Nephron progenitor cell (in vitro differentiated cells): ENCODE measurements around the gene INSYN1.
"Not testable (repeated sequence)": the region's sequence is repeated elsewhere in the genome, so short reads cannot be mapped to it uniquely, and the experiment has no call there.

Source experiments
- DNase-seq: peaks from one replicate; pipeline ENCODE4 v3.0.0; 2021
- H3K27ac Mint-ChIP-seq: 2 replicates; pipeline ENCODE4 v1.8.0; 2021; ENCODE audit warnings: mild to moderate bottlenecking, moderate library complexity, mixed read lengths
- H3K27me3 Mint-ChIP-seq: 2 replicates; pipeline ENCODE4 v1.8.0; 2021; ENCODE audit warnings: mild to moderate bottlenecking, low read depth, mixed read lengths; ENCODE audit not compliant: poor library complexity
- H3K36me3 Mint-ChIP-seq: 2 replicates; pipeline ENCODE4 v1.8.0; 2021; ENCODE audit warnings: low read depth, mixed read lengths
- H3K4me1 Mint-ChIP-seq: 2 replicates; pipeline ENCODE4 v1.8.0; 2021; ENCODE audit warnings: mixed read lengths
- H3K4me3 Mint-ChIP-seq: 2 replicates; pipeline ENCODE4 v1.8.0; 2021; ENCODE audit warnings: mild to moderate bottlenecking, moderate library complexity, mixed read lengths
- H3K9me3 Mint-ChIP-seq: 2 replicates; pipeline ENCODE4 v1.8.0; 2021; ENCODE audit warnings: mild to moderate bottlenecking, moderate library complexity, mixed read lengths
- CTCF ChIP-seq: fragments of 200-600 bp; sonication (generic); IDR thresholded peaks from 2 replicates; pipeline ENCODE4 v1.5.0; 2021; ENCODE audit warnings: antibody characterized with exemption

INSYN1 gene

GRCh38 chr15:73786538-73786937 is 33.4 kb upstream of the INSYN1 start:
- no peak for DNase-seq
- Mint-ChIP-seq H3K27ac (no peak overlapping the region), H3K36me3 (no peaks in the 10 kb centered on the region), H3K4me1 (no peaks in the 10 kb centered on the region), H3K4me3 (no peak overlapping the region), H3K9me3 (no peaks in the 10 kb centered on the region), H3K27me3 (peaks cover 31% of the 10 kb centered on the region)
- TF ChIP-seq CTCF, result no peak

- peaks cover 25% of the 10 kb centered on the region for H3K27me3 Mint-ChIP-seq
- H3K36me3 Mint-ChIP-seq, H3K9me3 Mint-ChIP-seq, H3K4me1 Mint-ChIP-seq, H3K27ac Mint-ChIP-seq, DNase-seq, H3K4me3 Mint-ChIP-seq: not testable (repeated sequence)
Observed at GRCh38 chr15:73785256-73786014, 32.3 kb upstream of the INSYN1 start.

- no peaks in the 10 kb centered on the region for H3K4me1 Mint-ChIP-seq
- H3K27me3 Mint-ChIP-seq, result peaks cover 25% of the 10 kb centered on the region
- H3K27ac Mint-ChIP-seq, result no peak overlapping the region
- no peak overlapping the region for H3K4me3 Mint-ChIP-seq
- TF ChIP-seq CTCF, result no peak
- DNase-seq, result no peak
- H3K9me3 Mint-ChIP-seq, result no peaks in the 10 kb centered on the region
- H3K36me3 Mint-ChIP-seq, result no peaks in the 10 kb centered on the region
Observed at GRCh38 chr15:73784291-73784690, 31.1 kb upstream of the INSYN1 start.

GRCh38 chr15:73782344-73782959 is 29.3 kb upstream of the INSYN1 start:
- TF ChIP-seq CTCF, result no peak

GRCh38 chr15:73781038-73781925 is 28.1 kb upstream of the INSYN1 start:
- H3K36me3 Mint-ChIP-seq, result no peaks in the 10 kb centered on the region
- DNase-seq, result no peak
- no peak for TF ChIP-seq CTCF
- H3K27ac Mint-ChIP-seq, result no peak overlapping the region
- H3K4me3 Mint-ChIP-seq, result no peak overlapping the region
- peaks cover 12% of the 10 kb centered on the region for H3K4me1 Mint-ChIP-seq
- no peaks in the 10 kb centered on the region for H3K9me3 Mint-ChIP-seq
- H3K27me3 Mint-ChIP-seq, result peaks cover 15% of the 10 kb centered on the region

More at GRCh38 chr15:73782344-73782959, 29.3 kb upstream of the INSYN1 start:
- H3K27me3 Mint-ChIP-seq, result peaks cover 19% of the 10 kb centered on the region
- H3K27ac Mint-ChIP-seq, result no peak overlapping the region
- no peak overlapping the region for H3K4me3 Mint-ChIP-seq
- no peaks in the 10 kb centered on the region for H3K36me3 Mint-ChIP-seq
- no peaks in the 10 kb centered on the region for H3K9me3 Mint-ChIP-seq
- peaks cover 2% of the 10 kb centered on the region for H3K4me1 Mint-ChIP-seq
- no peak for DNase-seq

- no peak overlapping the region for H3K4me3 Mint-ChIP-seq
- no peak overlapping the region for H3K27ac Mint-ChIP-seq
- H3K36me3 Mint-ChIP-seq, result no peaks in the 10 kb centered on the region
- peaks cover 19% of the 10 kb centered on the region for H3K4me1 Mint-ChIP-seq
- DNase-seq, result no peak
- H3K9me3 Mint-ChIP-seq, result no peaks in the 10 kb centered on the region
- no peak for TF ChIP-seq CTCF
- peaks cover 5% of the 10 kb centered on the region for H3K27me3 Mint-ChIP-seq
Observed at GRCh38 chr15:73779974-73780373, 26.8 kb upstream of the INSYN1 start.
